Left cardiac atrium (tissue), 4 donors: ENCODE results near the gene HCN4. TPM values are rescaled to one million over a fixed set of nuclear protein-coding genes. Genes with fewer than 3 reads are reported as not detected.

Experiments
- ATAC-seq, 2 donors: fragments of 200-7000 bp; cut with Tn5 transposase; one replicate each; pipeline ENCODE4 v1.9.1; 2020; ENCODE audit warnings: mild to moderate bottlenecking in 2 of 2, moderate library complexity in 2 of 2
- DNase-seq: peaks from one replicate; pipeline ENCODE4 v3.0.0-alpha.2; 2020
- intact Hi-C, 2 donors: fragments of 100-400 bp; cut with DNase I; formaldehyde crosslinking; loops; one replicate each; pipeline versions ENCODE4 v1.14.1 to v1.15.1; 2022 to 2023
- total RNA-seq, 2 donors: library from RNA; stranded (reverse); fragmentation: NEBNext Ultra II Directional; extraction: Animal tissue kit (Norgen Biotek cat#: 25700); gene quantifications; one replicate each; pipeline ENCODE4 v1.2.1, GENCODE V29; 2021
- donor health status: DM: no; HTN: yes; CAD: no.
- donor health status: DM: no; HTN: yes; CAD: no; lungs with severe emphysema.
- donor health status: DM: yes; HTN: yes; CAD: no.
- donor health status: Dilated cardiomyopathy.

HCN4 gene
- total RNA-seq, 2 donors from 2014 or later: 5.9 to 7.7 TPM

DNA sequence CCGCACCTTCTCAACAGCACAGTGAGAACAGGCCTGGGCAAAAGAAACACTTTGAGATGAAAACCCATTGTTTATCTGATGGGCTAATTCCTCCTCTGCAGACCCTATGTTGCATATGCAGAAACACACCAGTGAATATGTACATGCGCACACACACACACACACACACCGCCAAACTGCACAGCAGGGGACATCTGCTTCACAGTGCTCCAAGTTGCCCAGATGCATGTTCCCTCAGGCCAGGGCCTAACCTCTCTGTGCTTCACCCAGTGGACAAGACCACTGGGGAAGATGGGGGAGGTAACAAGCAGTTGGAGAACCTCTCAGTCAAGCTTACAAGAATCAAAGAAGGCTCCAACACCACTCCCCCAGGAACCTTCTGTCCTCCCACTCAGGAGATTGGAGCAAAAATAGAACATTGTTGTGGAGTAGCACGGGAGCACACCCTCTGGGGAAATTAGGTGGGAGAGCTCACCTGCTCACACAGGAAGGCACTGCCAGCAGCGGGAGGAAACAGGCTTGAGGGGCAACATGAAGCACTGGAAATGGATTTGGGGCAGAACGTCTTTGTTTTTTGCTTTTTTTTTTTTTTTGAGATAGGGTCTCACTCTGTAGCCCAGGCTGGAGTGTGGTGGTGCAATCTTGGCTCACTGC is 13.0 kb downstream of the HCN4 start:
- ATAC-seq (no peak), DNase-seq (no peak)
- intact Hi-C loops: no loop called here

GRCh38 chr15:73354241-73354640 is 14.5 kb downstream of the HCN4 start:
- intact Hi-C loops: no loop called here
- ATAC-seq (no peak), DNase-seq (no peak)

DNA sequence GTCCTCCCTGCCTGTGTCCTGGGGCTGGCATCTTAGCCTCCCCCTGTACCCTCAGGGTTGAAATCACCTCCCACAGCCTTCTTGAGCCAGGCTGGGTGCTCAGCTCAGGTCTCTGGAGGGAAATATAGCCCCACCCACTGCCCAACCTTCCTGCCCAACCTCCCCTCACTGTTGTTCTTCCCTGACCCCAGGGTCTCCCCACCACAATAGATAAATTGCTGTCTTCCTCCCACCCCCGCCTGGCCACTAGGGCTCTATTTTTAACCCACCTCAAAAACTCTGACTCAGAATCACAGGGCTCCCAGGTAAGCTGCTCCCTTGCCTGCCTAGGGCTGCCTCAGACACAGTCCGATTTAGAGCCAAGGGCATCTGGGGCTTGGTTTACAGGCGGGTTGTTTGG is 15.0 kb downstream of the HCN4 start:
- no peak for DNase-seq
- intact Hi-C loops: no loop called here
- no peak for ATAC-seq

GRCh38 chr15:73352082-73352481 is 16.7 kb downstream of the HCN4 start:
- ATAC-seq (peak; percentile 60 to 92), DNase-seq (peak; percentile 60)
- intact Hi-C loops: no loop called here

GRCh38 chr15:73349191-73349590 is 19.6 kb downstream of the HCN4 start:
- DNase-seq (no peak), ATAC-seq (no peak)
- intact Hi-C loops: no loop called here

- ATAC-seq (peak; percentile 38 to 61), DNase-seq (peak; percentile 57)
- intact Hi-C loops: no loop called here
Observed at GRCh38 chr15:73346735-73347312, 21.9 kb downstream of the HCN4 start.

GRCh38 chr15:73345658-73346057 is 23.1 kb downstream of the HCN4 start:
- ATAC-seq: peak; percentile 16 to 32
- intact Hi-C loops: no loop called here
- no peak for DNase-seq

DNA sequence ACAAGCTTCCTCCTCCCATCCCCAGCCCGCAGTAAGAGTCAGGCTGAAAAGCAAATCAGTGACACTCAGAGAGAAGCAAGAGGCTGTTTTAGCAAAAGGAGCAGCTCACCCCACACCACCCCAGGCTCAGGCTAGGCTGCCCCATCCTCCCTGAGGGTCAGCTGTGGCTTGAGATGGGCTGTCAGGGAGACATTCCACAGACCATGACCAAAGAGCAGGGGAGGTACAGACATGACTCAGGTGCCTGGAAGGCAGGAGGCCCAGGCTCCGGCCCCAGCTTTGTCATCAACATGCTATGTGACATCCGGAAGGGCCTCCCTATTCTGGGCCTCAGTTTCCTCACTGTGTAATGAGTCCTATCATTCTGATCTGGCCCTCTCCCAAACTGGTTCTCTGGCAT is 24.7 kb downstream of the HCN4 start:
- DNase-seq: no peak
- intact Hi-C loops: no loop called here
- ATAC-seq: peak in 1 of 2 donors; percentile 28

- intact Hi-C loops: no loop called here
- DNase-seq: peak; percentile 59
- ATAC-seq: peak; percentile 57 to 73
Observed at GRCh38 chr15:73341886-73342600, 26.7 kb downstream of the HCN4 start.

DNA sequence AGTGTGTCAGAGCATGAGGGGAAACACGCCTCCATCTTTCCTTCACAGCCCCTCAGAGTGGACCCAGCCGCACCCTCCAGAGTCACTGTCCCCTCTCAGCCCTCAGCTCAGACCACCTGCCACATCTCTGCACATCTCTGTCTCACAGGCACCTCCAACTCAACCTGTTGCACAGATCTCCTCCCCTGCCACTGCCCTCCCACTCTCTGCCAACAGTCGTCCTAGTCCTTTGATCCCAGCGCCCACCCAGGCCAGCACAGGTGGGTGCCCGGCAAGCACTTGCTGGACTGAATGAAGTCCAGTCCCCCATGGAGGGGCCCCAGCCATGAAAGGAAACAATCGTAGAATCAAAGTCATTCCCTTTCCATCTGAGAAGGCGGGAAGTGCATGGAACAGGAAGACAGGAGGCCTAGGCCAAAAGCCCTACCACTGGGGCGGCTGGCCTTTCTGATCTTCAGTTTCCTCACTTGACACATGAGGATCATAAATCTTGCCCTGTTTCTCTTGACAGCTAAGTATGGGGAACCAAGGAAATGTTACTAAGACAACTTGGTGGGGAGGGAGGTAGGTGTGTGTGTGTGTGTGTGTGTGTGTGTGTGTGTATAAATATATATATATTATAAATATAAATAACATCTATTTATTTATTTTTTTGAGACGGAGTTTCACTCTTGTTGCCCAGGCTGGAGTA is 28.1 kb downstream of the HCN4 start:
- intact Hi-C loops: no loop called here
- no peak for ATAC-seq
- no peak for DNase-seq

DNA sequence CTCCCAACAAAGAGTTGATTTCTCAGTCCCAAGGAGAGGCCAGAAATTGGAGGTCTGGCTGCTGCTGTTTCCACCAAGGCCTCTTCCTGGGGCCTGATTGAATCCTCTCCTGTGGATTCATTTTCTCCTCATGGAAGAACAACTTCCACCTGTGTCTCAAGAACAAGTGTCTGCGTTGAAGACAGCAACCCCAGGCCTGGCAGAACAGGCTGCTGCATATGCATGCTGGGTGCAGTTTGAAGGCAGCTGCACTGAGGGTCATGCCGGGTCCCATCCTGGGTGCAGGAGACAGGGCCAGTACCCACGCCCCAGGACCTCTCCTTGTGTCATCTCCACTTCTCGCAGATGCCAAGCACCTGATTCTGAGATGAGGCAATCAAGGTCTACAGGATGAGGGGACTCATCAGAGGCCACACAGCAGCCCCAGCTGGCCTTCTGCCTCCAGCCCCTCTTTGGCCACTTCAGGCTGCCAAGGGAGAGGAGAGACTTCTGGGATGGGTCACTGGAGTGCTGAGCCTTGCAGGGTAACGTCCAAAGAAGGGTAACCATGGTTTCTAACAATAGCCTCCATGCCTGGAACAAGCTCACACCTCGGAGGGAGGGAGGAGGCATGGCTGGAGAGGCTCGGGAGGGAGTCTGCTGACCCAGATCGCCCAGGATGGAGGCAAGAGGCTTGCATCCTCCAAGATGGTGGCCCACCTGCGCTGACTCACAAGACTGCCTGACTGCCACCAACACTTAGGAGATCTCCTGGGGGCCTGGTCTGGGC is 30.0 kb downstream of the HCN4 start:
- DNase-seq: no peak
- peak; percentile 23 to 29 for ATAC-seq
- intact Hi-C loops: no loop called here

DNA sequence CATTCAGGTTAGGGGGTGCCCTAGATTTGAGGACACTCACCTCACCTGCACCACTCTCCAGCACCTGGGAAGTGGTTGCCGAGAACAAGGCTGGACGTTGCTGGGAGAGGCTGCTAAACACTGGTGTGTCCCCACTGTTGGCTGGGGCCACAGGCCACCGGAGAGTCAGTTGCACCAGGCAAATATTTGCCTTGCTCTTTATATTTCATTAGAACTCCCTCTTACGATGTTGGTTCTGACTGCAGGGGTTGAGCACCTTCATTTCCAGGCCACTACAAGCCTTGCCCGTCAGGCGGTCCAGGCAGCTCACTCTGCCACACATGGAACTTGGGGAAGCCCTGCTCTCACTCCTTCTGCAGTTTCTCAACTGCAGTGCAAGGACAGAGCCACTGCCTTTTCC is 30.7 kb downstream of the HCN4 start:
- intact Hi-C loops: no loop called here
- no peak for ATAC-seq
- no peak for DNase-seq

GRCh38 chr15:73337187-73337586 is 31.6 kb downstream of the HCN4 start:
- no peak for ATAC-seq
- no peak for DNase-seq
- intact Hi-C loops: no loop called here

DNA sequence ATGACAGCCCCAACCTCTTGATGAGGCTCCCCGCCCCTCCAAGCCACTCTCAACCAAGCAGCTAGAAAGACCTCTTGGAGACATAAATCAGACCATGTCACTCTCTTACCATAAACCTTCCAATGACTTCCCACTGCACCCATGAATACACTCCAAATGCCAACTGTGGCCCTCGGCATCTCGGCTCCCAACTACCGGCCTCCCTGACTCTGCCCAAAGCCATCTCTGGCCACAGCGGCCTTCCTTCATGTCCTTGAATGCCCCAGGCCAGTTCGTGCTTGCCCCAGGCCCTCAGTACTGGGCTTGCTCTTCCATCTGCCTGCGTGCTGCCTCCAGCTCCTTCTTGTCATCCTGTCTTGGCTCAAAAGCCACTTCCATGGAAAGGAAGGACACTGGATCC is 32.0 kb downstream of the HCN4 start:
- DNase-seq: no peak
- no peak for ATAC-seq
- intact Hi-C loops: no loop called here

DNA sequence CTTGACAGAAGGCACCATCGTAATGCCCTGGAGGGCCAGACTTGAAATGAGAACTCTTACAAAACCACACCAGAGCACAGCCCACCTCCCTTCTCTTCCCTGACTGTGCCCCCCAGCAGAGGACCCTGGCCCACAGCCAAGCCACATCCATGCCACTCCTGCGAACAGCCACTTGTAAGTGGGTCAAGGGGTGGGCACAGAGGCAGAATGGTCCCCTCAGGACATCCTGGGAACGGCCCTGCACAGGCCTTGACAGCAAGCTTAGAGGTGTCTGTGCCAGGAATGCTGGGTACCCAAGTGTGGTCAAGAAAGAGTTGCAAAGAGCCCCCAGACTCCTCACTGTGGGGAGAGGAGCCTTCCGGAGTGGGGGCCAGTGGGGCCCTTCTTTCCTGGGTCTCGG is 33.3 kb downstream of the HCN4 start:
- intact Hi-C loops: no loop called here
- DNase-seq (no peak), ATAC-seq (no peak)

DNA sequence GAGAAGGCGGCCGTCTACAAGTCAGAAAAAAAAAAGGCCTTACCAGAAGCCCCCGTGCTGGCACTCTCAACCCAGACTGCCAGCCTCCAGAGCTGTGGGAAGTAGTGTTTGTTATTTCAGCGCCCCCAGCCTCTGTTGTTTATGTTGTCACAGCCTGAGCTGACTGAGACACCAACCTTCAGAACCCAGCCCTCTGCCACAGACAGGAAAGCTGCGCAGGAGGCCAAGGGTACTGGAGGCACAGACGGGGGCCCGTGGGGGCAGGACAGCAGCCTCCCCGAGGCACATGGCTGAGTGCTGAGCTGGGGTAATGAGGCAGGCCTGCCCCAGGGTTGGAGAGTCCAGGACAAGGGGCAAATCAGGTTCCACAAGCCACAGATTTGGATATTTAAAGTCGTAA is 33.7 kb downstream of the HCN4 start:
- intact Hi-C loops: no loop called here
- ATAC-seq: no peak
- DNase-seq: peak; percentile 5

DNA sequence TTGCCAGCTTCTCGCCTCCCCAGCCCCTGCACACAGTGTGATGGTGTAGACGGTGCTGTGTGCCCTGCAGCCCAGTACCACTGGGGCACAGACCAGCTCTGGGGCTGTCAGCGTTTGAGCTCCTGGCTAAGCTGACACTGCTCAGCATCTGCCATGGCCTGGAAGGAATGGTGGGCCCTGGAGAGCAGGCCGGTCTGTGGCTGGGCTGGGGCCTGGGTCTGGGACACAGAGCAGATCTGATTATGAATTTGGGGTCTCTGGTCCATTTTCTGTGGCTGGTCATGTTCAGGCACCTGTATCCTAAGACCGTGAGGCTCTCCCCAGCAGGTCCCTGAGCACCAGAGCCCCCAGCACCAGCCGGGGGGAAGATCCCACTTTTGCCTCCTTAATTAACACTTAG is 34.7 kb downstream of the HCN4 start:
- ATAC-seq: no peak

DNA sequence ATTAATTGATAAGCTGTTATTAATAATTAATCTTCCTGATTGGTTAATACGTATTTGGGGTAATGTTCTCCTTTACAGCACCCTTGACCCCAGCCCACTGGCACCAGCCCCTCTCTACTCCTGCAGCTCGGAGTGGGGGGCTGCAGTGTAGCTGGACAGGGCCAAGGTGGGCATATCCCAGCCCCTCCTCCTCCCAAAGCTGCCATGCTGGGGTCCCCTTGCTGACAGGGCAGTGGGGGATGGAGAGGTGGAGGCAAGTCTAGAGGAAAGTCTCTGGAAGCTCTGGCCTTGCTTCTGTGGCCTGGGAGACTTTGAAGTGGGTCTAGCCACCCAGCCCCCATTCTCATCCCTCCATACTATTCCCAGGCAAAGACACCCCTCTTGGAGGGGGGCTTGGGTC is 35.8 kb downstream of the HCN4 start:
- no peak for DNase-seq
- intact Hi-C loops: no loop called here
- no peak for ATAC-seq

More for the DNA sequence above, 34.7 kb downstream of the HCN4 start:
- intact Hi-C loops: no loop called here
- DNase-seq: no peak
